Erythroblast (primary cell): Measurements from ENCODE around the gene RPS6KA1.
"Not testable (repeated sequence)": the region's sequence is repeated elsewhere in the genome, so short reads cannot be mapped to it uniquely, and the experiment has no call there.

ENCODE experiments used
- DNase-seq, 2 experiments: peaks; one replicate each; lab custom pipeline; 2025; lab: John Stamatoyannopoulos, UW
- GATA1 ChIP-seq: IDR thresholded peaks from 2 replicates; pipeline ENCODE4 v1.6.1; 2011; ENCODE audit warnings: low read depth, mild to moderate bottlenecking, control low read depth, low read length, moderate library complexity
- POLR2A ChIP-seq: IDR thresholded peaks from 2 replicates; pipeline ENCODE4 v1.6.1; 2011; ENCODE audit warnings: mild to moderate bottlenecking, low read length

Gene RPS6KA1

DNA sequence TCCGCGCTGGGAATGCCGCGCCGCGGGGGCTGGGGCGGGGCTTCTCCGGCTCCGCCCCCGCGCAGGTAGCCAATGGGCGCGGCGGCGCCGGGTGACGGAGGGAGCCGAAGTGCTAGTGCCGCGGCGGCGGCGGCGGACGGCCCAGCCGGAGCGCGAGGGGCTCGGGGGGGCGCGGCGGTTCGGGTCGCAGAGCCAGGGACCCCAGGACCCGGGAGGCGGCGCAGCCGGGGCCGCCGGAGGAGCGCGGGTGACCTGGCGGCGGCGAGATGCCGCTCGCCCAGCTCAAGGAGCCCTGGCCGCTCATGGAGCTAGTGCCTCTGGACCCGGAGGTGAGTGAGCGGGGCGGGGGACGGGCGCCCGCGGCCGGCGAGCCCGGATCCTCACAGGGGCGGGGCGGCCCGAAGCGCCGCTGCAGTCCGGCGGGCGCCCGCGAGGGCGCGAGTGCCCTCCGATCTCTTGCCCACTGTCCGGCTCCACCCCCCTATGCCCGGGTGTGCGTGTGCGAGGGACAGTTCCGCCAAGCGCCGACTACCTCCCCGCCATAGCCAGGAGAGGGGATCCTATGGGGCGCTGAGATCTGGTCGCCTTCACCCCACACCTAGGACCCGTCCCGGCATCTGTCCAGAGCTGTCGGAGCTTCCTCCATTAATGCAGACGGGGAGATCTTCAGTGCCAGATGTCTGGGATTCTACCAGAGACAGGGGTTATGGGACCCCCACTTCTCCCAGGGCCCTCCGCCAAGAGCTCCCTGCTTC lies at the start of gene RPS6KA1:
RPS6KA1 (plus strand) TSS at position 107 of the 755 bp plus-strand sequence; CDS start at position 267, 160 bp downstream.
- DNase-seq, result peak in 1 of 2 experiments; percentile 82
- TF ChIP-seq GATA1 (no peak), POLR2A (peak; percentile 50)

- DNase-seq, result no peak
- no peak for TF ChIP-seq GATA1
- TF ChIP-seq POLR2A, result no peak
These were observed 46.6 kb upstream of the RPS6KA1 start for GRCh38 chr1:26482921-26483320.

- TF ChIP-seq GATA1, result no peak
- TF ChIP-seq POLR2A, result no peak
These were observed 45.6 kb upstream of the RPS6KA1 start for GRCh38 chr1:26483980-26484379.

DNA sequence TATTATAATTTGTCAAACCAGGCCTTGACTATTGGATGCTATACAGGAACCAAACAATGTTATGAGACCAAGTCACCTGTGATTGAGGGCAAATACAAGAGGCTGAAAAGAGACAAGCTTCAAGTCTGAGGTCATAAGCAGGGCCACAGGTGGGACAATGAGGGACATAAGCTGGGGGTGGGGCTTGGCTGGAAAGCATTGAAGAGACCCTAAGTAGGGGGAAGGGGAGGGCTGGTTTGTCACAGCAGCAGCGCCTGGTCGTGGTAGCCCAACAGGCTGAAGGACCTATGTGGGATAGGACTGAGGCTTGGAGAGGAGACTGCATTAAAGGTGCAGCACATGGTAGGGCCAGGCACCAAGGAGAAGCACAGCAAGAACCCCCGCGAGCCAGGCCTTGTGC lies 39.4 kb upstream of the RPS6KA1 start:
- TF ChIP-seq POLR2A, result no peak
- no peak for TF ChIP-seq GATA1
- DNase-seq, result no peak

More at GRCh38 chr1:26483980-26484379, 45.6 kb upstream of the RPS6KA1 start:
- no peak for DNase-seq

GRCh38 chr1:26493267-26493666 lies 36.3 kb upstream of the RPS6KA1 start:
- TF ChIP-seq GATA1 (no peak), POLR2A (no peak)
- no peak for DNase-seq

DNA sequence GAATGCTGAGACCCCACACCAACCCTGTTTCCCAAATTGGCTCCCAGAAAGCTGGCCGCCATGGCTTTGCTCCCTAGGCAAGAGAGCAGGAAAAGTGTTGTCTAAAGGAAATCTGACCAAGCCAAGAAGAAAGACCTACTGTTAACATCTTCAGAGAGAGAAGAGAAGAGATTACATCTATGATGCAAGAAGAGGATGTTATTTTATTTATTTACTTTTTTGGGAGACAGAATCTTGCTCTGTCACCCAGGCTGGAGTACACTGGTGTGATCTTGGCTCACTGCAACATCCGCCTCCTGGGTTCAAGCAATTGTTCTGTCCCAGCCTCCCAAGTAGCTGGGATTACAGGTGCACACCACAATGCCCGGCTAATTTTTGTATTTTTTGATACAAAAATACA lies 35.6 kb upstream of the RPS6KA1 start:
- DNase-seq, result no peak
- no peak for TF ChIP-seq POLR2A
- TF ChIP-seq GATA1, result no peak

DNA sequence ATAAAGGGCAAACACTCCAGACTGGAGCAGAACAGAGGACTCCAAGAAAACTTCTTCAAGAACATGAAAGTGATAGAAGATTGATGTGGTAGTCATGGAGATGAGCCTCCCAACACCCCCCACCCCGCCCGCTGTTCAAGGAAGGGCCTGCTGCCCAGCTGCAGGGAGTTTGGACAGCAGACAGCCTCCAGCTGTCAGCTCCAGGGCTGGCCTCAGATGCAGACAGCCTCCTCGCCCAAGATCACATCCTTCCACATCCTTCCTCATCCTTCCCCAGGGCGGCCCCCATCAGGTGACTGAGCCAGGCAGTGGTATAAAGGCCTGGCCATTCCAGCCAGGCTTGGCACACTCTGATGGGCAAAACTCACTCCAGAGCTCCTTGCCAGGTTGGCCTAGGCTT lies 32.7 kb upstream of the RPS6KA1 start:
- TF ChIP-seq GATA1 (no peak), POLR2A (no peak)
- DNase-seq, result no peak

- no peak for DNase-seq
- TF ChIP-seq GATA1, result no peak
- TF ChIP-seq POLR2A, result no peak
These were observed 30.7 kb upstream of the RPS6KA1 start for GRCh38 chr1:26498894-26499293.

- TF ChIP-seq POLR2A, result no peak
- no peak for TF ChIP-seq GATA1
- DNase-seq, result peak; percentile 89 to 92
These were observed 28.9 kb upstream of the RPS6KA1 start for GRCh38 chr1:26500488-26501175.

GRCh38 chr1:26510711-26511110 lies 18.9 kb upstream of the RPS6KA1 start:
- not testable (repeated sequence) for DNase-seq

DNA sequence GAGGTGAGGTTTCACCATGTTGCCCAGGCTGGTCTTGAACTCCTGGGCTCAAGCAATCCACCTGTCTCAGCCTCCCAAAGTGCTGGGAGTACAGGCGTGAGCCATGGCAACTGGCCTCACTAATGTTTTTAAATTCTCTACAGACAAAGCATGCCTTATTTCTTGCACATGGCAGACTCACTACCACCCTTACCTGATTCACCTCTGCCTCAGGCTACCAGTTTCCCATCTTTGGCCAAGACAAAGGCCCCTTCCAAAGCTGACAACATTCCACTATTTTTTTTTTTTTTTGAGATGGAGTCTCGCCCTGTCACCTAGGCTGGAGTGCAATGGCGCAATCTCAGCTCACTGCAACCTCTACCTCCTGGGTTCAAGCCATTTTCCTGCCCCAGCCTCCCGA lies 13.7 kb upstream of the RPS6KA1 start:
- DNase-seq, result not testable (repeated sequence)

DNA sequence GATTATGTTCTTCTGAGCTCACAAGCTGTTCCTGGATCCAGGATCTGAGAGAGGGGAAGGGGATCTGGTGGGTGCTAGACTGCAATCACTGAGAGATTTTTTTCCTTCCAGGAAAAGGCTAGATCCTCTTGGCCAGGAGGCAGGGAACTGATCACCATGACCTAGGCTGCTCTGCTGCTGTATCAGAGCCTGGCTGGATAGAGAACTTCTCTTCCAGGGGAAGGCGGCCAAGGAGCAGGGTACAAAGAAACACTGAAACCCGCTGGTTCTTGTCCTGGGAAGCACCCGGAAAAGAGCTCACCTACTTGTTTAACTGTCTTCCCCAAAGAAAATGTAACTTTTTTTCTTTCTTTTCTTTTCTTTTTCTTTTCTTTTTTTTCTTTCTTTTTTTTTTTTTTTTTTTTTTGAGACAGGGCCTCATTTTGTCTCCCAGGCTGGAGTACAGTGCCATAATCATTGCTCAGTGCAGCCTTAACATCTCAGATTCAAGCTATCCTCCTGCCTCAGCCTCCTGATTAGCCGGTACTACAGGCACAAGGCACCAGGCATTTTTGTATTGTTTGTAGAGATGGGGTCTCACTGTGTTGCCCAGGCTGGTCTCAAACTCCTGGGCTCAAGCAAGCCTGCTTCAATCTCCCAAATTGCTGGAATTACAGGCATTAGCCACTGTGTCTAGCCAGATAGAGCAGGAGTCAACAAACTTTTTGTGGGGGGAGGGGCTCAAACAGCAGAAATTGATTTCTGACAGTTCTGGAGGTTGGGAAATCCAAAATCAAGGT lies 12.4 kb upstream of the RPS6KA1 start:
- TF ChIP-seq POLR2A (no peak), GATA1 (no peak)
- DNase-seq, result no peak

- TF ChIP-seq GATA1 (no peak), POLR2A (no peak)
- no peak for DNase-seq
These were observed 11.9 kb upstream of the RPS6KA1 start for GRCh38 chr1:26517766-26518049.

DNA sequence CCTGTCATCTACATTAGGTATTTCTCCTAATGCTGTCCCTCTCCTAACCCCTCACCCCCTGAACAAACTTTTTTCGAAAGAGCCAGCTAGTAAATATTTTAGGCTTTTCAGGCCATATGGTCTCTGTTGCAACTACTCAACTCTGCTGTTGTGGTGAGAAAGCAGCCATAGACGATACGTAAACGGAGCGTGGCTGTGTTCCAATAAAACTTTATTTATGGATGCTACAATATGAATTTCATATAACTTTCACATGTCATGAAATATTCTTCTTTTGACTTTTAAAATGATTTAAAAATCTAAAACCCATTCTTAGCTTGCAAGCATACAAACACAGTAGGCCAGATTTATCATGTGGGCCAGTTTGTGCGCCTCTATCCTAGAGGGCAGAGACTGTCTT lies 11.2 kb upstream of the RPS6KA1 start:
- TF ChIP-seq POLR2A (no peak), GATA1 (no peak)
- no peak for DNase-seq
